ENCODE data around the gene RCE1. TPM values are rescaled to one million over a fixed set of nuclear protein-coding genes. Genes with fewer than 3 reads are reported as not detected.

RCE1 gene
- total RNA-seq, 1 experiment from 2014 or later: 20.4 TPM

GRCh38 chr11:66861038-66861773, 18.0 kb downstream of the RCE1 start:
- H3K4me2 ChIP-seq (ENCODE audit: low read depth, low read length, poor library complexity, severe bottlenecking): no peak overlapping the region
- no peak overlapping the region for H3K4me3 ChIP-seq (ENCODE audit: low read length)
- H3K27me3 ChIP-seq (ENCODE audit: low read length): no peaks in the 10 kb centered on the region
- peaks cover 14% of the 10 kb centered on the region for H3K4me1 ChIP-seq (ENCODE audit: low read length)
- H3K9me3 ChIP-seq (ENCODE audit: low read length): no peaks in the 10 kb centered on the region
- H3K36me3 ChIP-seq (ENCODE audit: insufficient read depth, low read length): no peaks in the 10 kb centered on the region
- H3K27ac ChIP-seq (ENCODE audit: low read length): no peak overlapping the region
- H3K9ac ChIP-seq (ENCODE audit: low read length): no peak overlapping the region
- 0 out of 2 replicates have a peak, but pooled peaks cover 5% of the 10 kb centered on the region for H3K79me2 ChIP-seq (ENCODE audit: low read length)
- no peak for DNase-seq
- no peaks in the 10 kb centered on the region for H3K9me2 ChIP-seq (replicated peaks; ENCODE audit: insufficient read depth, low read length)
- H4K20me1 ChIP-seq (ENCODE audit: insufficient read depth, low read depth, low read length): no peaks in the 10 kb centered on the region
- no peak overlapping the region for H2AFZ ChIP-seq (ENCODE audit: low read length)

GRCh38 chr11:66861774-66862558, 18.7 kb downstream of the RCE1 start:
- 0 out of 2 replicates have a peak, but pooled peaks cover 5% of the 10 kb centered on the region for H3K79me2 ChIP-seq (ENCODE audit: low read length)
- H3K36me3 ChIP-seq (ENCODE audit: insufficient read depth, low read length): no peaks in the 10 kb centered on the region
- no peak overlapping the region for H3K4me2 ChIP-seq (ENCODE audit: low read depth, low read length, poor library complexity, severe bottlenecking)
- no peaks in the 10 kb centered on the region for H4K20me1 ChIP-seq (ENCODE audit: insufficient read depth, low read depth, low read length)
- H3K4me1 ChIP-seq (ENCODE audit: low read length): peaks cover 14% of the 10 kb centered on the region
- H3K9ac ChIP-seq (ENCODE audit: low read length): no peak overlapping the region
- no peak for DNase-seq
- H3K27me3 ChIP-seq (ENCODE audit: low read length): no peaks in the 10 kb centered on the region
- H3K9me2 ChIP-seq (replicated peaks; ENCODE audit: insufficient read depth, low read length): no peaks in the 10 kb centered on the region
- no peak overlapping the region for H3K4me3 ChIP-seq (ENCODE audit: low read length)
- no peak overlapping the region for H3K27ac ChIP-seq (ENCODE audit: low read length)
- no peak overlapping the region for H2AFZ ChIP-seq (ENCODE audit: low read length)
- no peaks in the 10 kb centered on the region for H3K9me3 ChIP-seq (ENCODE audit: low read length)

- Histone ChIP-seq H3K36me3 (ENCODE audit: insufficient read depth, low read length) (no peaks in the 10 kb centered on the region), H3K4me1 (ENCODE audit: low read length) (peaks cover 11% of the 10 kb centered on the region), H3K9me2 (replicated peaks; ENCODE audit: insufficient read depth, low read length) (no peaks in the 10 kb centered on the region), H4K20me1 (ENCODE audit: insufficient read depth, low read depth, low read length) (no peaks in the 10 kb centered on the region), H3K27ac (ENCODE audit: low read length) (no peak overlapping the region), H2AFZ (ENCODE audit: low read length) (no peak overlapping the region), H3K4me3 (ENCODE audit: low read length) (no peak overlapping the region), H3K4me2 (ENCODE audit: low read depth, low read length, poor library complexity, severe bottlenecking) (no peak overlapping the region), H3K27me3 (ENCODE audit: low read length) (no peaks in the 10 kb centered on the region), H3K9me3 (ENCODE audit: low read length) (no peaks in the 10 kb centered on the region), H3K9ac (ENCODE audit: low read length) (no peak overlapping the region), H3K79me2 (ENCODE audit: low read length) (0 out of 2 replicates have a peak, but pooled peaks cover 2% of the 10 kb centered on the region)
- no peak for DNase-seq
These were observed 19.4 kb downstream of the RCE1 start for GRCh38 chr11:66862559-66863037.

GRCh38 chr11:66863428-66864125, 20.3 kb downstream of the RCE1 start:
- DNase-seq: no peak
- no peak overlapping the region for H3K9ac ChIP-seq (ENCODE audit: low read length)
- no peaks in the 10 kb centered on the region for H3K9me2 ChIP-seq (replicated peaks; ENCODE audit: insufficient read depth, low read length)
- no peaks in the 10 kb centered on the region for H3K36me3 ChIP-seq (ENCODE audit: insufficient read depth, low read length)
- no peaks in the 10 kb centered on the region for H3K79me2 ChIP-seq (ENCODE audit: low read length)
- H3K27ac ChIP-seq (ENCODE audit: low read length): no peak overlapping the region
- H3K4me2 ChIP-seq (ENCODE audit: low read depth, low read length, poor library complexity, severe bottlenecking): no peak overlapping the region
- no peak overlapping the region for H3K4me3 ChIP-seq (ENCODE audit: low read length)
- H2AFZ ChIP-seq (ENCODE audit: low read length): no peak overlapping the region
- H3K4me1 ChIP-seq (ENCODE audit: low read length): peaks cover 13% of the 10 kb centered on the region
- H3K27me3 ChIP-seq (ENCODE audit: low read length): no peaks in the 10 kb centered on the region
- H3K9me3 ChIP-seq (ENCODE audit: low read length): no peaks in the 10 kb centered on the region
- no peaks in the 10 kb centered on the region for H4K20me1 ChIP-seq (ENCODE audit: insufficient read depth, low read depth, low read length)

- H3K9me3 ChIP-seq (ENCODE audit: low read length): no peaks in the 10 kb centered on the region
- no peaks in the 10 kb centered on the region for H3K36me3 ChIP-seq (ENCODE audit: insufficient read depth, low read length)
- no peak overlapping the region for H3K9ac ChIP-seq (ENCODE audit: low read length)
- no peaks in the 10 kb centered on the region for H3K9me2 ChIP-seq (replicated peaks; ENCODE audit: insufficient read depth, low read length)
- DNase-seq: no peak
- H3K4me3 ChIP-seq (ENCODE audit: low read length): no peak overlapping the region
- no peak overlapping the region for H2AFZ ChIP-seq (ENCODE audit: low read length)
- no peaks in the 10 kb centered on the region for H3K79me2 ChIP-seq (ENCODE audit: low read length)
- no peak overlapping the region for H3K27ac ChIP-seq (ENCODE audit: low read length)
- H3K4me2 ChIP-seq (ENCODE audit: low read depth, low read length, poor library complexity, severe bottlenecking): peak overlapping the region; percentile 17
- H4K20me1 ChIP-seq (ENCODE audit: insufficient read depth, low read depth, low read length): no peaks in the 10 kb centered on the region
- peaks cover 20% of the 10 kb centered on the region for H3K4me1 ChIP-seq (ENCODE audit: low read length)
- H3K27me3 ChIP-seq (ENCODE audit: low read length): no peaks in the 10 kb centered on the region
These were observed 21.1 kb downstream of the RCE1 start for GRCh38 chr11:66864172-66864901.

- no peak for DNase-seq
- H4K20me1 ChIP-seq (ENCODE audit: insufficient read depth, low read depth, low read length): no peaks in the 10 kb centered on the region
- no peaks in the 10 kb centered on the region for H3K27me3 ChIP-seq (ENCODE audit: low read length)
- no peaks in the 10 kb centered on the region for H3K9me2 ChIP-seq (replicated peaks; ENCODE audit: insufficient read depth, low read length)
- no peak overlapping the region for H3K4me3 ChIP-seq (ENCODE audit: low read length)
- no peaks in the 10 kb centered on the region for H3K9me3 ChIP-seq (ENCODE audit: low read length)
- H3K36me3 ChIP-seq (ENCODE audit: insufficient read depth, low read length): no peaks in the 10 kb centered on the region
- H3K4me1 ChIP-seq (ENCODE audit: low read length): peaks cover 23% of the 10 kb centered on the region
- H3K4me2 ChIP-seq (ENCODE audit: low read depth, low read length, poor library complexity, severe bottlenecking): peak overlapping the region; percentile 17
- H3K79me2 ChIP-seq (ENCODE audit: low read length): no peaks in the 10 kb centered on the region
- no peak overlapping the region for H3K9ac ChIP-seq (ENCODE audit: low read length)
- no peak overlapping the region for H3K27ac ChIP-seq (ENCODE audit: low read length)
- no peak overlapping the region for H2AFZ ChIP-seq (ENCODE audit: low read length)
These were observed 21.9 kb downstream of the RCE1 start for GRCh38 chr11:66864924-66865697.

GRCh38 chr11:66866007-66866406, 22.8 kb downstream of the RCE1 start:
- no peak for DNase-seq
- peaks cover 23% of the 10 kb centered on the region for H3K4me1 ChIP-seq (ENCODE audit: low read length)
- no peak overlapping the region for H2AFZ ChIP-seq (ENCODE audit: low read length)

More at GRCh38 chr11:66866007-66866406, 22.8 kb downstream of the RCE1 start:
- H3K9me2 ChIP-seq (replicated peaks; ENCODE audit: insufficient read depth, low read length): no peaks in the 10 kb centered on the region
- H3K9ac ChIP-seq (ENCODE audit: low read length): no peak overlapping the region
- H3K27ac ChIP-seq (ENCODE audit: low read length): no peak overlapping the region
- no peak overlapping the region for H3K4me3 ChIP-seq (ENCODE audit: low read length)
- H4K20me1 ChIP-seq (ENCODE audit: insufficient read depth, low read depth, low read length): no peaks in the 10 kb centered on the region
- H3K36me3 ChIP-seq (ENCODE audit: insufficient read depth, low read length): no peaks in the 10 kb centered on the region
- H3K4me2 ChIP-seq (ENCODE audit: low read depth, low read length, poor library complexity, severe bottlenecking): no peak overlapping the region
- H3K79me2 ChIP-seq (ENCODE audit: low read length): no peaks in the 10 kb centered on the region
- no peaks in the 10 kb centered on the region for H3K27me3 ChIP-seq (ENCODE audit: low read length)
- H3K9me3 ChIP-seq (ENCODE audit: low read length): no peaks in the 10 kb centered on the region
